ENCODE data around the gene RAB3C.

The RAB3C gene

GRCh38 chr5:58745350-58745749 is 162.5 kb downstream of the RAB3C start:
- TF ChIP-seq, protein P1, sequence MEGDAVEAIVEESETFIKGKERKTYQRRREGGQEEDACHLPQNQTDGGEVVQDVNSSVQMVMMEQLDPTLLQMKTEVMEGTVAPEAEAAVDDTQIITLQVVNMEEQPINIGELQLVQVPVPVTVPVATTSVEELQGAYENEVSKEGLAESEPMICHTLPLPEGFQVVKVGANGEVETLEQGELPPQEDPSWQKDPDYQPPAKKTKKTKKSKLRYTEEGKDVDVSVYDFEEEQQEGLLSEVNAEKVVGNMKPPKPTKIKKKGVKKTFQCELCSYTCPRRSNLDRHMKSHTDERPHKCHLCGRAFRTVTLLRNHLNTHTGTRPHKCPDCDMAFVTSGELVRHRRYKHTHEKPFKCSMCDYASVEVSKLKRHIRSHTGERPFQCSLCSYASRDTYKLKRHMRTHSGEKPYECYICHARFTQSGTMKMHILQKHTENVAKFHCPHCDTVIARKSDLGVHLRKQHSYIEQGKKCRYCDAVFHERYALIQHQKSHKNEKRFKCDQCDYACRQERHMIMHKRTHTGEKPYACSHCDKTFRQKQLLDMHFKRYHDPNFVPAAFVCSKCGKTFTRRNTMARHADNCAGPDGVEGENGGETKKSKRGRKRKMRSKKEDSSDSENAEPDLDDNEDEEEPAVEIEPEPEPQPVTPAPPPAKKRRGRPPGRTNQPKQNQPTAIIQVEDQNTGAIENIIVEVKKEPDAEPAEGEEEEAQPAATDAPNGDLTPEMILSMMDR (IDR thresholded peaks at IDR 0.05) = no peak
- Histone ChIP-seq H3K4me3 (no peak overlapping the region), H3K27ac (no peak overlapping the region)
- no peak for DNase-seq (ENCODE audit: low spot score)

GRCh38 chr5:58746321-58746720 is 163.4 kb downstream of the RAB3C start:
- DNase-seq (ENCODE audit: low spot score) = no peak
- H3K4me3 ChIP-seq = no peak overlapping the region
- no peak overlapping the region for H3K27ac ChIP-seq
- TF ChIP-seq, protein P1 (IDR thresholded peaks at IDR 0.05) = no peak

GRCh38 chr5:58750036-58750435 is 167.2 kb downstream of the RAB3C start:
- TF ChIP-seq, protein P1 (IDR thresholded peaks at IDR 0.05) = no peak
- no peak for DNase-seq (ENCODE audit: low spot score)
- Histone ChIP-seq H3K4me3 (no peak overlapping the region), H3K27ac (no peak overlapping the region)

- Histone ChIP-seq H3K4me3 (no peak overlapping the region), H3K27ac (no peak overlapping the region)
- DNase-seq (ENCODE audit: low spot score) = no peak
- TF ChIP-seq, protein P1 (IDR thresholded peaks at IDR 0.05) = no peak
These were observed 168.5 kb downstream of the RAB3C start for GRCh38 chr5:58751222-58751837.

- TF ChIP-seq, protein P1 (IDR thresholded peaks at IDR 0.05) = no peak
- DNase-seq (ENCODE audit: low spot score) = no peak
- H3K4me3 ChIP-seq = no peak overlapping the region
- no peak overlapping the region for H3K27ac ChIP-seq
These were observed 169.2 kb downstream of the RAB3C start for GRCh38 chr5:58752104-58752503.

- Histone ChIP-seq H3K4me3 (no peak overlapping the region), H3K27ac (no peak overlapping the region)
- TF ChIP-seq, protein P1 (IDR thresholded peaks at IDR 0.05) = no peak
- no peak for DNase-seq (ENCODE audit: low spot score)
These were observed 170.6 kb downstream of the RAB3C start for GRCh38 chr5:58753446-58753845.

- TF ChIP-seq, protein P1 (IDR thresholded peaks at IDR 0.05) = no peak
- DNase-seq (ENCODE audit: low spot score) = no peak
- no peak overlapping the region for H3K27ac ChIP-seq
- H3K4me3 ChIP-seq = no peak overlapping the region
These were observed 171.4 kb downstream of the RAB3C start for GRCh38 chr5:58754250-58754649.

Measured in coronary artery (tissue), 2 donors.